Cerebellar nuclear complex (tissue), 1 donor: ENCODE measurements around the gene CPT1A.

Experiments
- DNase-seq, 2 experiments: peaks; one replicate each; lab custom pipeline; 2025; lab: John Stamatoyannopoulos, UW

The CPT1A gene

DNA sequence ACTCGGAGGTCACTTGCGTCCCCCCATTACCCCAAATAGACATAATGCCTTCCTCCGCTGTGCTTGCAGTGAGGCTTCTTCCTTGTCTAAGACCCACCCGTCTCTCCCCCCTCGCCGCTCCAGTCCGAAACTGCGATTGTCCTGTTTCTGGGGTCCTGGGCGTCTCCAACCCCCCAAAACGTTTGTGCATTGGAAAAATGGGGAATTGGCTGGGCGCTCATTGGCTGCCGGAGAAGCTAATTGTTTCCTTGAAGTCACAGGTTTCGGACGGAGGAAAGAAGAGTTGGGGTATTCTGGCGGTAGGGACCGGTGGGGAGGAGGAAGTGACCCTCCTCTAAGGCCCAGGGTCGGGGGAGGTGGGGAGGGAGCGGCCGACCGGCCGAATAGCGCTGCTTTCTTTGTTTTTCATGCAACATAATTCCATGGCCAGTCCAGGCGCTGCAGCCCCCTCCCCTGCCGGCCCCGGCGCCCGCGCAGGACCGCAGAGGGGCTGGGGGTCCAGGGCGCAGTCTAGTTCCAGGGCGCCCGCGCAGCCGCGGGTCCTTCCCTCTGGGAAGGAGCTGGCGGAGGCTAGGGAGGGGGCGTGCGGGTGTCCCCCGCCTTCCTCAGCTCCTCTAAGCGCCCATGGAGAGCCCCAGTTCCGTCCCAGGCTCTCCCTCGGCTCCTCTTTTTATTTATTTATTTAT lies 12.7 kb upstream of the CPT1A start:
- no peak for DNase-seq

DNA sequence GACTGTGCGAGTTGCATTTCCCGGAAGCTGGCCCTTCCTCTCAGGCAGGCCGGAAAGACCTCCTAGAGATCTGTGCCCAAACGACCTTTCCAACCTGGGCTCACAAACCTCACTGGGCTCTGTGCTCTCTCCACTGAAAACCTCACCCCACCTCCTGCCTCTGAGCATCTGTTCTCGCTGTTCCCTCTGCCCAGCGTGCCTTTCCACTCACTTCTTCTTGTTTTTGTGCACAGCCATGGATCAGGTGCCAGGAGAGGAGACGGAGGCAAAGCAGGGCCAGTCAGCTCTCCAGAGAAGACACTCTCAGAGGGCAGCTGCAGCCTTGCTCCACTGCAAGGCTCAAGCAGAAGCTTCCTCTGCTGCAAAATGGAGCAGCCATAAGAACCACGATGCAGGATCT lies 10.9 kb upstream of the CPT1A start:
- DNase-seq: no peak

DNA sequence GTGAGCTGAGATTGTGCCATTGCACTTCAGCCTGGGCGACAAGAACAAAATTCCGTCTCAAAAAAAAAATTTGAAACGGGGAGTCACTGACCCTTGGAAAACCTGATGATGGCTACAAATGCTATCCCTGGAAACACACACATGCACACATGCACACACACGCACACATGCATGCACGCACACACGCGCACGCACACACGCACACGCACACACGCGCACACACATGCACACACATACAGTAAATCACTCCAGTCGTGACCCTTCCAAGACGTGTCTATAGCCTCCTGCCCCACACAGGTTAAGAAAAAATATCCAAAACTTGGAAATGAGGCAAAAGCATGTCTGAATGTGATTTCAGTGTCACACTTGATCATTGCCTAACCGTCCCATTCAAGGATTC lies 6.7 kb upstream of the CPT1A start:
- DNase-seq: no peak

DNA sequence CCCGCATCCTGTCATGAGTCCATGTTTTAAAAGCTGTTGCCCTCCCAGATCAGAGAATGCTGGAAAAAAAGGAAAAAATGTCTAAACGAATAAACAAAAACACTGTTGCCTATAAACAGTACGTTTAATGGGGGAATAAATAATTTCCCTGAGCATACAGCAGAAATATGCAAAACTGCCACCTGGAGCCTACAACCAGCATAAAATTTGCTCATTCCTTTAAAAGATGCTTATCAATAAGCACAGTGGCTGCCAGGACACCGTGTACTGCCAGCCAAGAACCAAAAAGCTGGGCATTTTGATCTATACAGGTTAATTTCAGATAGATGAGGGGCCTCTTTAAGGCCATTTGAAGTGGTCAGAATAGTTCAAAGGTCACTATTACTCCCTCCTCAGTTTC lies 5.7 kb upstream of the CPT1A start:
- DNase-seq: no peak

DNA sequence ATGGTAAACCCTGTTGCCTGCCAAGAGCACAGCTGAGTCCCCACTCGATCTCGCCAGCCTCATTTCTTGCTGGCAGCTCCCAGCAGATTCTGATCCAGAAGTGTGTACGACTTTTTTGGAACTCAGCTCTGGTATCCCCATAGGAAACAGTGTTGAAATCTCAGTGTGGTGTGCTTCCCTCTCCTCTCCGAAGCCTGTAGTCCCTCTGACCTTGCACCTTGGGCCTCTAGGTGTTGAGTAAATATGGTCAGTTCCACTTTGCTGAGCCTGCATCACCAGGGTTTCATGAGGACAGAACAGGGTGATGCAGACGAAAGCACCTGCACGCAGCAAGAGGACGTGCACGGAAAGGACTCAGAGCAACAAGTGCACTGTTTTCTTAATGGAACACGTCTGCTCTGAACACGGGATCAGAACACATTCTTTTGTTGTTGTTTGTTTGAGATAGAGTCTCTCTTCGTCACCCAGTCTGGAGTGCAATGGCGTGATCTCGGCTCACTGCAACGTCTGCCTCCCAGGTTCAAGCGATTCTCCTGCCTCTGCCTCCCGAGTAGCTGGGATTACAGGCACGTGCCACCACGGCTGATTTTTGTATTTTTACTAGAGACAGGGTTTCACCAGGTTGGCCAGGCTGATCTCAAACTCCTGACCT lies 3.8 kb upstream of the CPT1A start:
- DNase-seq: no peak

DNA sequence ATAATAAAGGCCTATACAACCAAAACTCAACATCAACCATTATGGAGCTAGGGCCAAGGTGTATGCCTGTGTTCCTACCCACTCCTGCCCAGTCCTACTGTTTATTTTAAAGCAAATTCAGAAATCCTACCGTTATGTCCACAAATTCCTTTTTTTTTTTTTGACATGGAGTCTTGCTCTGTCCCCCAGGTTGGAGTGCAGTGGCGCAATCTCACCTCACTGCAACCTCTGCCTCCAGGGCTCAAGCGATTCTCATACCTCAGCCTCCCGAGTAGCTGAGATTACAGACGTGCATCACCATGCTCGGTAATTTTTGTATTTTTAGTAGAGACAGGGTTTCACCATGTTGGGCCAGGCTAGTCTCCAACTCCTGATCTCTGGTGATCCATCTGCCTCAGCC lies 3.1 kb upstream of the CPT1A start:
- no peak for DNase-seq

DNA sequence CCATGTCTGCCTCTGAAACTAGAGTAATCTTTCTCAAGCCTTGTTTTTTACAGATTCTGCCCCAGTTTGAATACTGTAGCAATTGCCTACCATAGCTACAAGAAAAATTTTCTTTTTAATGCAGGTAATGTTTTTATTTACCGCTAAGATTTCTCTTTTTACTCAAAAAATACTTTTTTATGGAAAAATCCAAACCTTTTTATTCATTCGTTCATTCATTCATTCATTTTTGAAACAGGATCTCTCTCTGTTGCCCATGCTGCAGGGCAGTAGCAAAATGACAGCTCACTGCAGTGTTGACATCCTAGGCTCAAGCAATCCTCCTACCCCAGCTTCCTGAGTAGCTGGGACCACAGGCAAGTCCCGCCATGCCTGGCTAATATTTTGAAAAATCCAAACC lies 2.7 kb upstream of the CPT1A start:
- no peak for DNase-seq

DNA sequence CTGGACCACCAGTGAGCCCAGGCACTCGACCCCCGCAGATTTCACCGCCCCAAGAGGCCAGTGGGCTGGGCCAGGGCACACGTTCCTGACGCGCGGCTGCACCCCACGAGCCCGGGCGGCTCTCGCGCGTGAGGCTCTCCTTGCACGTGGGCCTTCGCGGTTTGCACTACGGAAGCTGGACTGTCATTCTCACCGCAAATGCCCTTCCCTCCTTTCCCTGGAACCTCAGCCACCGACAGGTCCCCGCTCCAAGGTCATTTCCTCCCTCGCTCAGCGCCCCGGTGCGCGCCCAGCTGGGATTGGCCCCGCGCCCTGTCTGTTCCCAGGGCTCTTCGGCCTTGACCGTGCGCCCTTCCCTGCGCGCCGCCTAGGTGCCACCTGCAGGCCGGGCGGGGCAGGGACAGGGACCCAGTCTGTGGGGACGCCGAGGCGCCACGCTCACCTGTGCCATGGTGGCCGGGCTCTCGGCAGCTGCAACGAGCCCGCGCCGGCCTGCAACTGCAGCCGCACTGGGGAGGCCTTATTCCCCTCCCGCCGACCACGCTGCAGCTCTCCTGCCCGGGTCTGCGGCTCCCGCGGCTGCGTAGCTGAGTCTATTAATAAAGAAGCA lies 2.1 kb upstream of the CPT1A start:
- no peak for DNase-seq

DNA sequence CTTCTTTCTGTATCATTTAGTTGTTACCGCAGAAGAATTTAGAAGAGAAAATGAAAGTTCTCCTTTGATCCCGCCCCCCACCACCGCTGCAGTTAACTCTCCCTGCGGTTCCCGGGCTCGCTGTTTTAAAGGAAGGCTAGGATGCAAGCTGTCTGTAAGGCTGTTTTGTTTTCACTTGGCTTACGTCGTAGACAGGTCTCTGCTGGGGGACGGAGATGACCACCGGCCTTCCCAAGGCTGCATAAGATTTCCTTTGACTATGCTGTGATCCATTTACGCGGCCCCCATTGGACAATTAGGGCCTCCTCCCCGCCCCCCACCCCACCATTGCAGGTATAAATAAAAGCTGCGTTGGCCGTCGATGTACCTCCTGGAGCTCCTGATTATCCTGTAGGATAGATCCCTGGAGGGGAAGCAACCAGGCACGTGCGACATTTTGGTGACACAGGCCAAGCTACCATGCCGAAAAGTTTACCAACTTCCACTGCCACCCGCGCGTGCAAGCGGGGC lies 1.4 kb upstream of the CPT1A start:
- no peak for DNase-seq

DNA sequence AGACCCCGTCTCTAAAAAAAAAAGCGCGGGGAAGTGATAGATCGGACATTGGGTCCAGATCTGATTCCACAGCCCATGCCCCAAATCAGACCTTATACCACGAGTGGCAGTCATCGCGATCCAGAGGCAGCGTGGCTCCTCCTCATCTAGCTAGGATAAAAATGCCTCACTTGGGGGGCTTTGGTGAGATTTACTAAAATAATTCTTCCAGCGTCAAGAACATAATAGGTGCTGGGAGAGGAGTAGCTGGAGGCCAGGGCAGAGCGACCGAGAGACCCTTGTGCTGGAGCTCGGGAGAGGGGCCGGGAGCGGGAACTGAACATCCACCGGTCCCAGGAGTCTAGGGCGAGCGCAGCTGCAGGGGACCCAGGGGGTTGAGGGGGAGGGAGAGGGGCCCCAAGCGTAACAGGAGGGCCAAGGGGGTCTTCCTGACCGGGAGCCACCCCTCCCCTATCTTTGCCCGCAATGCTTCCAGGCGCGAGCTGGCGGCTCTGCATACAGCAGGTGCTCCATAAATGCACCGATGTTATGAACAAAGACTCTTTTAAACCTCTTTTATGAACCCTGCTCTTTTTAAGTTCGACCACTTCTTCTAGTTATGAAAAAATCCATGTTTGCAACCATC lies 823 bp upstream of the CPT1A start:
- DNase-seq: no peak

DNA sequence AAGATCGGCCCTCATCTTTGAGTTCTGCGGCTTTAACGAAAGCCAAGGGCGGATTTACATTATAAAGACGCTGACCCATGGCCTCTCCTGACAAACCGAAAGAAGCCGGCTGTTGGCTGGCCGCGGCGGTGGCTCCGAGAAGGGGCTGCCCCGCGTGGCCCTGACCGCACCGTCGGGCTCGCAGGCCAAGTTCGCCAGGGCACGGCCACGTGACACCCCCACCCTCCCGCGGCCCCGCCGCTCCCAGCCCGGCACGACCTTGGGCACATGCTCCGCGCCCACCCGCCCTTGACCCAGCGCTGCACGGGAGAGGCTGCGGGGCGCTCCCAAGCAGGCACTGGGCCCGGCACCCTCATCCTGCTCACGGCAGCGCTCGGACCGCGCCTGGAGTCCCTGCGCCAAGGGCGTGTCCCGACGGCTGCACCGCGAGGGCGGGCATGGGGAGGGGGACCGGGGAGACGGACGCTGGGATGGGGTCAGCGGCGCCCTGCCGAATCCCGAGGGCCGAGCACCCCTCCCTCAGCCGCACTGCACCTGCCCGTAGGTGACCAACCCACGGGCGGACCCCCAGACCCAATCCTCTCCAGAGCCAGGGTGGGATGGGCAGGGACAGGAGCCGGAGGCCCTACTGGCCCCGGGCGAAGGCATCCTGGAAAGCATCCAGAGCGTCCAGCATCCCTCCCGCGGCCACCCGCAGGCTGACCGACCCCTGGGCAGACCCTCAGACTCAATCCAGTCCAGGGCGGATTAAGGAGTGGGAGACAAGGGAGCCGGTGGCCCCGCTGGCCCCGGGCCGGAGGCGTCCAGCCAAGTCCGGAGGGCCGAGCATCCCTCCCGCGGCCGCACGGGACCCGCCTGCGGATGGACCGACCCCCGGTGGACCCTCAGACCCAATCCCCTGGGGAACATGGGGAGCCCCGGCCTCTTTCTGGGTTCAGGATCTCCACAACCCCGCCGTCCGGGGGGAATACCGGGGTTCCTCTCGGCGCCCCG lies 759 bp downstream of the CPT1A start:
- DNase-seq: no peak

DNA sequence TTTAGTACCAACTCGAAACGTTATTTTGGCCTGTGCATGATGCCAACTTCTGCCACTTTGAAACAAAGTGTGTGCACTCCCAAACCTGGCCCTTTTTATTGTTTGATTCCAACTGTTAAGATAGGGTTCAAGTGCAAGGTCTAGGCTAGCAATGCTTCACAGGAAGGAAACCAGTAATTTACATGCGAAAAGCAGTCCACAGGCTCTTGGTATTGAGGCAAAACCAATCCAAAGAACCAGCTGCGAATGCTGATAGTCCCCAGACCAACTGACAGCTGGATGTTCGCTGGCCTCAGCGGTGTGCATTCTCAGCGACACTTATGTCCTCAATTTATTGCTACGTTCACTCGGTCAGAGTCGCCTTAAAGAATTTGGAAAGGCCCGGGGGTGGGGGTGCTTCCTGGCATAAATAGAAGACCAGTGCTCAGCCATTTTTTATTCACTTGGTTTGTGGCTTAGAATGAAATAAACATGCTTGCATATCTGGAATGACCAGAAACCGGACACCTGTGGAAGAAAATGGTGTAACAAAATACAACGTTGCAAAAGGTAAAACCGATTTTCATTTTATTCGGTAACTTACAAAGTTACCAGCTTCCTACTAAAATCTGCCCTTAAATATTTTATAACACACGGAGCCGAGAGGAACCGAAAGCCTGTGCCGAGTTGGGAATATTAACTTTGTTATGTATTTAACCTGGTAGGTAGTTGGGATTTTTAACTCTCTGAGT lies 1.6 kb downstream of the CPT1A start:
- DNase-seq: no peak

DNA sequence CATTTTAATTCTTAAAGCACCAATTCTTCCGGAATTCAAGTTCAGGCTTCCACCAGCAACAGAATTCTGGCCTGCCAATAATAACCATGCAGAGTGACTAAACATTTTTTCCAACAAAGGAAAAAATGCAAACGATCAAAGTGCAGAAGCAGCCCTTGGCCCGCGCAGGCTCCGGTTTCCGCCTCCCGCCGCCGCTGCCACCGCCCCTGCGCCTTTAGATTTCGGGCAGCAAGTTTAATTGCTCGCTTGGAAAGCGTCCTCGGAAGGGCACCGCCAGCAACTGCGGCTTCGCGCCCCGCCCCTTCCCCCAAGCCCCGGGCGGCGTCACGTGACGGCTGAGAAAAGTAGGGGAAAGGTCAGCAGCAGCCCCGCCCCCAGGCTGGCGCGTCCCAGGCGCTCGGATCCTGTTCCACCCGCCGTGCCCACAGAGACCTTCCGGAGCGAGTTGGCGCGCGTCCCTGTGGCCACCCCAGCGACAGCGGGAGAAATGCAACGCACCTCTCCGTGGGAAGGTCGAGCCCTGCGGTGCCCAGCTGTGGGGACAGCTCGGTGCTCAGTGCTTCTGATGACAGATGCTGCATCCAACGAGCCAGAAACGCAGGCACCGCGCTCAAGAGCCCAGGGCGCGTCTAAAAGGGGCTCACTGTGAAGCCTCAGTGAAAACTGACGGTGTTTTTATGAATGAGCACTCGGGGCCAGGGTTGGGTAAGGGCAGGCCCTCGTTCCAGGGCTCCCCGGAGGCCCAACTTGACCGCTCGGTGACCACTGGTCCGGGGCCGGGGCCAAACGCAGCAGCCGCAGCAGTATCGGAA lies 2.5 kb downstream of the CPT1A start:
- no peak for DNase-seq

DNA sequence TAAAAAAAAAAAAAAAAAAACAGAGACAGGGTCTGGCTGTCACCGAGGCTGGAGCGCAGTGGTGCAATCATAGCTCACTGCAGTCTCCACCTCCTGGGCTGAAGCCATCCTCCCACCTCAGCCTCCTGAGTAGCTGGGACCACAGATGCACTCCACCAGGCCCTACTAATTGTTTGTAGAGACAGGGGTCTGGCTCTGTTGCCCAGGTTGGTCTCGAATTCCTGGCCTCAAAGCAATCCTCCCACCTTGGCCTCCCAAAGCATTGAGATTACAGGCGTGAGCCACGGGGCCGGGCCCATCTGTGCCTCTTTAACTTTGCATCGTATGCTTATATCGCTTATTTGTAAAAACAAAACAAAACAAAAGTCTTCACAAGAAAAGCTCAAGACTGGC lies 3.1 kb downstream of the CPT1A start:
- DNase-seq: no peak

DNA sequence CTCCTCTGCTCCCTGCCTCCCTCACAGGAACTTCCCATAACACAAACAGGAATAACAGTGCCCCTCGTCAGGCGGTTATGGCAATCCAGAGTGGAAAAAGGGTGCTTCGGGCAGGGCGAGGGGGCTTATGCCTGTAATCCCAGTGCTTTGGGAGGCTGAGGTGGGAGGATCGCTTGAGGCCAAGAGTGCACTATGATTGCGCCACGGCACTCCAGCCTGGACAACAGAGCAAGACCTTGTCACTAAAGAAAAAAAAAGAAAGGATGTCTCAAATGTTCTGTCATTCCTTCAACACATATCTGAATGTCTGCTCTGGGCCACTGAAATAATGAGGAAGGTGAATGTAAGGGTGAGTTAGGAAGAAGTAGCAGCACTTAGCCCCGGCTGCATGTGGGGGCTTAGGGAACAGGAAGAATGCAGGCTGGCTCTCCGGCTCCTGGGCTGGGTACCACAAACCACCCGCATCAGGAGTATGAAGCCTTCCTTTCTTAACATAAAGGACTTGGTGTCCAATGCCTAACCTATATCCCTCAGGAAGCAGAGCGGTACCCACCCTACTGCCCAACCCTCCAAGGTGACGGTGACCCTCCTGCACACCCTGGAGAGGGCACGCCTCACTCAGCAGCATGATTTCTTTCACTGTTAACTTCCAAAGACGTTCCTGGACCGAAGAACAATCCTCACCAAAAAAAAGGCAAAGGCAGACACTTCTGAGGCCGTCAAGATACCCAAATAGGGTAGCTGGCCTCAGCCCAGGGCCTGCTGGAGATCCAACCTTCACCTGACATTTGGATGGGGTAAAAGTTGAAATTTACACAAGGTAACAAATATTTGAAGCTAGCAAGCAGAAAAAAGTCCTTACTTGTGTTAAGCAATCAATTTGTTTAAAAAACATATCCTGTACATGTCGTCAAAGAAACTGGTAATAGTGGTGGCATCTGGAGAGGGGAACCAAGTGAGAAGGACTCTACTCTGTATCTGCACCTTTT lies 3.8 kb downstream of the CPT1A start:
- no peak for DNase-seq

DNA sequence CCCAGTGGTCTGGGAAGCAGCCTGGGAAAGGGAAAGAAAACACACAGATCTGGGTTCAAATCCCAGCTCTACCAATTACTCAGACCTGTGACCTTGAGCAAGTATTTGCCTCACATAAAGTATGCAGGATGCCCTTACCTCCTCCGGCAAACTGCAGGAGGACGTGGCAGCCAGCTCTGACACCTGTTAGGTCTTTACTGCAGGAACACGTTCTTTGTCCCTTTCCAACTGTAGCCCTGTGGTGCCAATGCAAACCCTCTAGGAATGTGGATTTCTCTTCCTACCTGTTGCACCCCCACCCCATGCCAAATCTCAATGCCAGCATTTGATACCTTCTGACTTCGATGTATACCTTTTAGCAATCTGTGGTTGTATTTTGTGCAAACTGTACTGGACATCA lies 6.0 kb downstream of the CPT1A start:
- no peak for DNase-seq

DNA sequence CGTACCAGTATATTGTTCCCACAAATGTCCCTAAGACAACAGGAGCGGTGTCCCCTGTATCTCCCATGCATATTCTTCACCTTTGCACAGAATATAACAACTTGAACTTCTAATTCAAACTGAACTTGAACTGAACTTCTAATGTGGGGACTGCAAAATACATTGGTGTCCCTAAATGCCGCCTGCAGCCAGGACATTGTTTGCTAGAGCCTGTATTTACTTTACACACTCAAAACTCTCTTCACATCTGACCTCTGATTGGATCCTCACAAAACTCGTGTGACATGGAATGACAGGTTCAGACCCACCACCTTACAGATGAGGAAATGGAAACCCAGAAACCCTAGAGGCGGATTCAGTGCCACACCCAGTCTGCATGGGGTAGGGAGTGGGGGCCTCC lies 6.4 kb downstream of the CPT1A start:
- DNase-seq: no peak

DNA sequence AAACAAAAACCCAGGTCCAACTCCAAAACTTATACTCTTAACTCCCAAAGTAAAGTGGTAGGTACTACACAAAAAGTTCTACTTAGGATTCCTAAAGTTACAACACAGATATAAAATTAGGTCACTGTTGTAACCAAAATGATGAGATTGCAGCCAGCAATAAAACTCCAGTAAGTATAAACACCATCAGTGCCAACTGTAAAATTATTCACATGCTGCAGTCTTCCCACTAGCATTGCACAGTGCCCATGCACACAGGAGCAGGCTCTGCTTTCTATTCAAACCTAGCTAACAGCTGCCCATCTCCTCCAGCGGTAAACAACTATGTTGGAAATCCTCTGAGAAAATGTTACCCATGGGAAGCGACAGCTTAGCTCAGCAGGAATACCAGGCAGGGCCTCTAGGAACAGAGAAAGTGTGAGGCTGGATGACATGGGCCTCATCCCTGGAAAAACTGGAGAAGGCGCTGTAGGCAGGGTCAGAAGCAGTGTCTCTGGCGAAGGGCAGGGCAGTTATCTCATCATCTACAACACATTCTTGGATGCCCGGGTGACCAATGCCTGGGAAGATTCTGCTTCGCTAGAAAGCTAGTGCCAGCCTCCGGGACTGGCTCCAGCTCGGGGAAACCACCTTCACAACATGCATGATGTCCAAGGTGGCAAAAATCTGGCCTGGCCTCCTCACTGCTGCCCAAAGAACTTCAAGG lies 9.1 kb downstream of the CPT1A start:
- no peak for DNase-seq
